Smooth muscle cell of the brain vasculature (primary cell): ENCODE results near the gene DIP2C.
"Not testable (repeated sequence)": the region's sequence is repeated elsewhere in the genome, so short reads cannot be mapped to it uniquely, and the experiment has no call there.

ENCODE experiments used
- DNase-seq: peaks from one replicate; pipeline ENCODE4 v3.0.0-alpha.2; 2012; ENCODE audit warnings: low read depth, low spot score

Gene DIP2C

DNA sequence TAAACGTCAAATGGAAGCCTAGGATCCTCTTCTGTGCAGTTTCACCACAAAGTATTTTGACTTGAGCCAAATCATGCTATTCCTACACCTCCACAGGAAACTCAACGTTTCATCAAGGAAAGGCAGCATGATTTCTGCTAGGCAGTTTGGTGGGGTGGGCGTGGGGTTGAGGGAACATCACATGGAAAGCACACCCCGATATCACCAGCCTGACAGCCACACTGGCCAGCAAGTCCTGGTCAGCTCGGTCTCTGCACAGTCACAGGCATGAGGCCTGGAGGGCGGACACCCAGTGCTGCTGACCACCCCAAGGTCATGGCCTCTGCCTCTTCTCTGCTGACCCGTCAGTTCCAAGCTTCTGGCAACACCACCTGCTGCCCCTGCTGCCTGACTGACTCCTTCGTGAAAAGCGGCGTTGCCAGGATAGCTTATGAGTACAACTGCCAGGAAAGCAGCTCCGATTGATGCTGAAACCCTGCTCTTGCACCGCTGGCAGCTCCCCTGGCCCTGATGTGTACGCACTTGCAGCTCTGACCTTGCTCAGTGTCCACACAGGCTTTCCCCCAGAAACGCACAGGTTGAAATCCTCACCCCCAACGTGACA is 171.5 kb downstream of the DIP2C start:
- no peak for DNase-seq

GRCh38 chr10:517241-517830 is 172.1 kb downstream of the DIP2C start:
- DNase-seq, result no peak

DNA sequence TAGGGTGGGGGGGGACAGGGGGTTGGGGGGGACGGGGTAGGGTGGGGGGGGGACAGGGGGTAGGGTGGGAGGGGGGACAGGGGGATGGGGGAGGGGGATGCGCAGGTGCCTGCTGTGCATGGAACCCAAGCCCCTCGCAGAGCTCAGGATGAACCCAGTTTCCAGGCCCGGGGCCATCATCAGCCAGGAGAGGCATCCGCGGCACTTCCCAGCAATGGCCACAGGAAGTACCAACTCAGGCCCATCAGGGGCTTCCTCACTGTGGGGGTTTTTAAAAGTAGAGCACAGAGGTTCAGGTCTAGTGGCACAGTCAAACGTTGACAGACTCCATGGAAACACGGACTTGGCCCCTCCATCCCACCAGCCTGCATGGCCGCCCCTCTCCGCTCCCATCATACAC is 172.7 kb downstream of the DIP2C start:
- no peak for DNase-seq

DNA sequence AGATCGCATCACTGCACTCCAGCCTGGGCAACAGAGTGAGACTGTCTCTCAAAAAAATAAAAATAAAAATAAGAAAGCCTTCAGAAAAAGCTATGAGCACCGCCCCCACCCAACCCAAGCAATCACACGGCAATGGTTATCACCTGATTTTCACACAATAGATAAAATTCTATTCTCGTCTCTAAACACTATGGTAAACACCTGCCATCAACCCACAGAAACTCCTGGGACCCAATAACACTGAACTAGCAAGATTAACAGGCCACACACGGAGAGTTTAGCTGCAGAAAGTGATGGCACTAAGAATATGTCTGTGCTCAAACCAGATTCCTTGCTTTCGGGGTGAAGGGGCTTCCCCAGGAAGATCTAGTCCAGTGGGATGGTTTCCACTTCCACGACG is 173.8 kb downstream of the DIP2C start:
- no peak for DNase-seq

- DNase-seq, result no peak
These were observed 175.3 kb downstream of the DIP2C start for GRCh38 chr10:514137-514671.

DNA sequence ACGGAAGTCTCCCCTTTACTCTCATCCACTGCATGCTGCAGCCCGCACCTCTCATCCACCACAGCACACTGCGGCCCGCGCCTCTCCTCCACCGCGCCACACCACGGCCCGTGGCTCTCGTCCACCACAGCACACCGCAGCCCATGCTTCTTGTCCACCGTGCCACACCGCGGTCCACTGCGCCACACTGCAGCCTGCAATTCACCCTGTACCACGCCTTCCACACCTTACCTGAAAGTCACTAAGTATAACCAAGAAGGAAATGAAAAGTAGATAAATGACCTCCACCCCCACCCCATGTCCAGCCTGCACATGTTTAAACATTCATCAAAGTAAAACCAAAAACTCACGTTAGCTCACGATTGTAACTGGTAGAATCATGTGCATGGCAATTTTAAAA is 176.1 kb downstream of the DIP2C start:
- no peak for DNase-seq

GRCh38 chr10:512661-513060 is 176.8 kb downstream of the DIP2C start:
- DNase-seq, result not testable (repeated sequence)

- DNase-seq, result no peak
These were observed 177.6 kb downstream of the DIP2C start for GRCh38 chr10:511849-512191.

GRCh38 chr10:511101-511848 is 178.2 kb downstream of the DIP2C start:
- peak; percentile 70 for DNase-seq

DNA sequence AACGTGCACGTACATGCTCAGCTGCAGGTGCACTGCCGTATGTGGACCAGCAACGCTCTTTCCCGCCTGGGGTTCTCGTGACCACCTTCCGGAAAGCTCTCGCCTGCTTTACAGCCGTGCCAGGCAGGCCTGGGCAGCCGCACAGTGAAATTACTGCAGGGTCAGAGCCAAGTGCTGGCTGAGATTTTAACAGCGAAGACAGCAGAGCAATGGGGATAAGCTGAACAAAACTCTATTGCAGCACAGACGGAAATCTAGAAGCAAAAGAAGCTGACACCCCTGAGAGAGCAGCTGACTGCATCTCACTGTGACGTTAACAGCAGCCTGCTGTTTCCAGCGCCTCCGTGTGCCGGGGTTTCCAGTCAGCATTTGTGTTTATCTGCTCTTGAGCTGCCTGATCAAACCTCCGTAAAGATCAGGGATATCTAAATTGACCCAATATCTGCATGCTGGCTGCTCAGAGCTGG is 179.0 kb downstream of the DIP2C start:
- no peak for DNase-seq

GRCh38 chr10:509361-510102 is 179.9 kb downstream of the DIP2C start:
- DNase-seq, result no peak

DNA sequence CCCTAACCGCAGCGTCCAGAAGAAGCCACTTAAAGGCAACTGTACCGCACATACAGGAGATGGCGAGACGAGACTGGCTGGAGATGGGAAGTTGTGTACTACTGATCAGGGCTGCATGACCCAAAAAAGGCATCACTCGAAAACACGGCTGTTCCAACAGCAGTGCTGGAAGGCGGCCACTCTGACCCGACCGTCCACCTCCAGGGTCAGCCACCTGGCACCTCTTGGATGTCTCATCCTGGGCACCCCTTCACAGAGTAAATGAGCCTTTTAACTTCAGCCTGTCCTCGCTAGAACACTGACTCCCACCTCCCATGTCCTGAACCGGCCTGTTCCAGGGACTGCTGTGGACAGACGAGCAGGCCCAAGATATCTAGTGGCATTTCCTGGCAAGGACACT is 180.7 kb downstream of the DIP2C start:
- DNase-seq, result no peak

GRCh38 chr10:507908-508444 is 181.5 kb downstream of the DIP2C start:
- no peak for DNase-seq

DNA sequence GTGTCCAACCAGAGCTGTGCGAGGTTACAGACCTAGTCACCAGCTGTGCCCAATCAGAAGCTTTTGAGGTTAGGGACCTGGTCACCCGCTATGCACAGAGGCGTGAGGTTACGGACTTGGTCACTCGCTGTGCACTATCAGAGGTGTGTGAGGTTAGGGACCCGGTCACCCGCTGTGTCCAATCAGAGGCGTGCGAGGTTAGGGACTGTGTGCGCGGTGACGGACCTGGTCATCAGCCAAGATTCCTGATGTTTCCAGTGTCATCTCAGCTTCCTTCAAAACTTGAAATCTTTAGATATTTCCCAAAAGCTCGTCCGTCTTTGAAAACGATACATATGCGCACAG is 182.1 kb downstream of the DIP2C start:
- DNase-seq, result no peak

DNA sequence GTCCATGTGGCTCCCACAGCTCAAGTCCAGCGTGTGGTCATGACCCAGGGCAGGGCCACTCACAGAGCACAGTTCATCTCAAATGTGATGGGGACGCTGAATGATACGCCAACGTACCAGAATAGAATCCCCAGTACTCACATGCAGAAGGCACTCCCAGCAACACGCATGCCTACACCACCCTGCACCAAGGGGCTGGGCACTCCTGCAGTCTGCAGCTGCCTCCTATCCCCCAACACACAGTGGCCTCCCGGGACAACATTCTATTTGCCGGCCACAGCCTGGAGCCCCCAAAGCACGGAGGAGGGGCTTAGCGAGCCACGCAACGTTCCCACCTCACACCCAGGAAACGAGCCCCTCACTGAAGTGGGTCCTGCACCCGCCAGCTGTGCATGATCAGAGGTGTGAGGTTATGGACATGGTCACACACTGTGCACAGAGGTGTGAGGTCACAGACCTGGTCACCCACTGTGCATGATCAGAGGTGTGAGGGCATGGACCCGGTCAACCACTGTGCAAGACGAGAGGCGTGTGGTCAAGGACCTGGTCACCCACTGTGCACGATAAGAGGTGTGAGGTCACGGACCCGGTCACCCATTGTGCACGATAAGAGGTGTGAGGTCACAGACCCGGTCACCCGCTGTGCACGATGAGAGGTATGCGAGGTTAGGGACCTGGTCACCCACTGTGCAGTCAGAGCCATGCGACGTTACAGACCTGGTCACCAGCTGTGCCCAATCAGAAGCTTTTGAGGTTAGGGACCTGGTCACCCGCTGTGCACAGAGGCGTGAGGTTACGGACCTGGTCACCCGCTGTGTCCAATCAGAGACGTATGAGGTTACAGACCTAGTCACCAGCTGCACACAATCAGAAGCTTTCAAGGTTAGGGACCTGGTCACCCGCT is 182.8 kb downstream of the DIP2C start:
- no peak for DNase-seq

DNA sequence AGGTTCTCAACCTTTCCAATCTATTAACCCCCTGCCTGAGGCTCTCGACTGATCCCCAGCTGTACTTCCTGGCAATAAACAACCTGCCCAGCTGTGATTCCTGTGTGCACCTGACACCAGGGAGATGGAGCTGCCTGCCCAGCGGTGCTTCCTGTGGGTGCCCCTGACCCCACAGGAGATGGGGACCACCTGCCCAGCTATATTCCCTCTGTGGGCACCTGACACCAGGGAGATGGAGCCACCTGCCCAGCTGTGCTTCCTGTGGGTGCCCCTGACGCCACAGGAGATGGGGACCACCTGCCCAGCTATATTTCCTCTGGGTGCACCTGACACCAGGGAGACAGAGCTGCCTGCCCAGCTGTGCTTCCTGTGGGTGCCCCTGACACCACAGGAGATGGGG is 184.0 kb downstream of the DIP2C start:
- DNase-seq, result no peak

GRCh38 chr10:504806-505205 is 184.7 kb downstream of the DIP2C start:
- DNase-seq, result no peak

DNA sequence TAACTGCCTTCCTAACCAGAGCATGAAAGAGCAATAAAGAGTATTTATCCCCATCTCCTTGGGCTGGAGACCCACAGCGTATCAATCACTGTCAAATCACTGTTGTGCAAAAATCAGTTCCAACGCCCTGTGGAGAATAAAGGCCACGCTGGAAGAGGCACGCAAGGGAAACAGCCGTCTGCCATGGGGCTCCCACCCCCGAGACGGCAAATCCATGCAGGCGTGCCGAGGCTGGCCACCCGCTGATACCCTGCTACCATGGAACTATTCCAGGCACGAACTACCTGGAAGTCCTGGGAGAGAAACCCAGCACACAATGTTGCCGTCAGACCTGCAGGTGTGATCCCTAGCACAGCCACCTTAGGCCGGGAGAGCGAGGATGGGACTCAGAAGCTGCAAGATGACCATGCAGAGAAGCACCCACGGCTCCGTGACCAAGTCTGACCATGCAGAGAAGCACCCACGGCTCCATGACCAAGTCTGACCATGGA is 185.3 kb downstream of the DIP2C start:
- DNase-seq, result no peak

GRCh38 chr10:501596-501995 is 187.9 kb downstream of the DIP2C start:
- DNase-seq, result no peak

DNA sequence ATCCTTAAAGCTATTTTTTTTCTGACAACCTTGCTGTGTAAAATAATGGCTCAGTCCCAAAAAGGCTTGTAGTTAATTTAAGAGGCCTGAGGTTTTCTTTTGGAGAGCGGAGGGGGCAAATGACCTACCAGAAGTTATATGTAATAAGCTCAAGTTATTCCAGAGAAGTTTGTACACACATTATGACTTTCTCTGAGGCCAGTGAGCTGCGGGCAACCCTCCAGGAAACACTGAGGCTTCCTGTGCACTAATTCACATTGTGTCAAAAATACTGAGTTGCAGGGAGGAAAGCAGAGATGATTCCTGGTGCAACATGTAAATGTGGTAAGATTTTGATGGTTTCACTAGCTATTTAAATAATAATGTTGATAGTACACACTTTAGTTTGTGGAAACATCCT is 188.6 kb downstream of the DIP2C start:
- no peak for DNase-seq

GRCh38 chr10:499991-500390 is 189.5 kb downstream of the DIP2C start:
- no peak for DNase-seq
